Measurements from ENCODE around the gene MRPS18C. TPM values are rescaled to one million over a fixed set of nuclear protein-coding genes. Genes with fewer than 3 reads are reported as not detected.
"Not testable (repeated sequence)": the region's sequence is repeated elsewhere in the genome, so short reads cannot be mapped to it uniquely, and the experiment has no call there.

Gene MRPS18C
- polyA plus RNA-seq, 5 donors, result 50.2 to 78.3 (median 59.8) TPM

DNA sequence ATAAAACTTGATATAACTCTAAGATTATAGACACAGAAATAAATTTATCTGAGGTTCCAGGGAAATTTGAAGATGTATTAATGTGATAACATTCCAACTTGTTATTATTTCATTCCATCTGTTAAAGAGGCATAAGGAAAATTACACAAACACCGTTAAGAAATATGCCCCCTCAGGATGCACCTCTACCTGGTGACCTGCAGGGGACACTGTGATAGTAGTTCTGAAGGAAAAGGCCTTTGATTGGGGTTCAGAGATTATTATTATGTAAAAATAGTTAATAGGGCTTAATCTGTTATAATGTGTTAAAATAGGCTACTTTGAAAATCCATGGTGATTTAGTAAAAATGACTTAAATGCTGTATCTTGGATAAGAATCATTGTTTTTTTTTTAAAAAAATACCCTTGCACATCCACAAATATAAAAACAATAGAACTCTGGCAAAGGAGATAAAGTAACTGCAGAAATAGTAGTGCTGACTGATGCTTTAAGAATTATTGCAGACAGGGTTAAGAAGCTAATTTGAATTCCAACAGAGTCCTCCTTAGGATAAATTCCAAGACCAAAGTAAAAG, 35.1 kb downstream of the MRPS18C start:
- DNase-seq, result no peak

- not testable (repeated sequence) for DNase-seq
Observed at GRCh38 chr4:83496085-83496917, 40.4 kb downstream of the MRPS18C start.

- DNase-seq, result no peak
Observed at GRCh38 chr4:83498187-83498586, 42.3 kb downstream of the MRPS18C start.

DNA sequence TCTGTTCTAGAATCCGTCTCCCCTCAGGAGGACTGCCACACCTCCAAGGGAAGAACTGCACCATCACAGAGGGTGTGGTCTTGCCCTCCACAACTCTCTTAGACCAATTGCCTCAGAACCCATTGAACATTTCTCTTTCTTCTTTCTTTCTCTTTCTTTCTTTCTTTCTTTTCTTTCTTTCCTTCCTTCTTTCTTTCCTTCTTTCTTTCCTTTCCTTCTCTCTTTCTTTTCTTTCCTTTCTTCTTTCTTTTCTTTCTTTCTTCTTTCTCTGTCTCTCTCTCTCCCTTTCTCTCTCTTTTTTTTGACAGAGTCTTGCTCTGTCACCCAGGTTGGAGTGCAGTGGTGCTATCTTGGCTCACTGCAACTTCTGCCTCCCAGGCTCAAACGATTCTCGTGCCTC, 45.8 kb downstream of the MRPS18C start:
- not testable (repeated sequence) for DNase-seq

GRCh38 chr4:83503974-83504373, 48.1 kb downstream of the MRPS18C start:
- no peak for DNase-seq

DNA sequence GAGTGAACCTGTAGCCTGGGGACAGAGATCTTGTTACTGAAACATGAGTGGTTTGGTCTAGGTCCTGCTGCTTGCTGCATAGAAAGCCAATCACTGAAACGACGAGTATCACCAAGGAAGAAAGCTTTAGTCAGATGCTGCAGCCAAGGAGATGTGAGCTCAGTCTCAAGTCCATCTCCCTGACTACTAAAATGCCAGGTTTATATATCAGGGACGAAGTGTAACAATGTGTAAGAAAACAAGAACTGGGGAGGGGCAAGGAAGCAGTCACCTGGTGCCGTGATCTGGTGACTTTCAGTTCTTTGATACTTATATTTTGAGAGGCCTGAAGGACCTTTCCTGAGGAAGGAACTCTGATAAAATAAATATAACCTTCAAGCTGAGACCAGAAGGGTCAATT, 48.6 kb downstream of the MRPS18C start:
- no peak for DNase-seq

- no peak for DNase-seq
Observed at GRCh38 chr4:83504996-83505395, 49.1 kb downstream of the MRPS18C start.

- not testable (repeated sequence) for DNase-seq
Observed at GRCh38 chr4:83509156-83509585, 53.3 kb downstream of the MRPS18C start.

- no peak for DNase-seq
Observed at GRCh38 chr4:83510442-83510841, 54.6 kb downstream of the MRPS18C start.

Other genes with a start within 250 kb of the MRPS18C start
- gene COQ2, start 171.3 kb upstream of the MRPS18C start, polyA plus RNA-seq (ENCODE audit: insufficient read depth in 1 of 5, insufficient read length in 5 of 5, low replicate concordance in 1 of 5), result 10 to 100 TPM; 13.4 to 19.5 (median 16.0) TPM
- gene HPSE, start 121.2 kb upstream of the MRPS18C start, polyA plus RNA-seq (ENCODE audit: insufficient read depth in 1 of 5, insufficient read length in 5 of 5, low replicate concordance in 1 of 5), result 1 to 10 TPM; 1.4 to 2.6 (median 1.7) TPM
- gene HELQ, start 235 bp upstream of the MRPS18C start, polyA plus RNA-seq (ENCODE audit: insufficient read depth in 1 of 5, insufficient read length in 5 of 5, low replicate concordance in 1 of 5), result 10 to 100 TPM; 20.1 to 24.6 (median 23.2) TPM
- gene ABRAXAS1, start 29.0 kb downstream of the MRPS18C start, polyA plus RNA-seq (ENCODE audit: insufficient read depth in 1 of 5, insufficient read length in 5 of 5, low replicate concordance in 1 of 5), result 10 to 100 TPM; 34.8 to 58.3 (median 52.6) TPM
- 10 to 100 TPM; 12.0 to 15.9 (median 13.5) TPM for gene GPAT3, start 80.0 kb downstream of the MRPS18C start, polyA plus RNA-seq (ENCODE audit: insufficient read depth in 1 of 5, insufficient read length in 5 of 5, low replicate concordance in 1 of 5)

Data from right lung (tissue), 5 donors.